SU-DHL-6 (cell line): ENCODE results near the gene IGSF3.
"Not testable (repeated sequence)": the region's sequence is repeated elsewhere in the genome, so short reads cannot be mapped to it uniquely, and the experiment has no call there.

Experiments
- H2AFZ ChIP-seq: fragments of 200-600 bp; sonication (generic); 2 replicates; pipeline ENCODE4 v1.6.1; 2014; ENCODE audit warnings: low read depth, mild to moderate bottlenecking, moderate library complexity, mixed read lengths, antibody characterized with exemption, low read length; ENCODE audit not compliant: severe bottlenecking
- H3F3A ChIP-seq: fragments of 200-600 bp; shearing (Covaris generic); 2 replicates; pipeline ENCODE4 v1.6.0; 2016; ENCODE audit warnings: antibody characterized with exemption, mild to moderate bottlenecking; ENCODE audit not compliant: insufficient read depth
- H3K27ac ChIP-seq: fragments of 200-600 bp; sonication (generic); 2 replicates; pipeline ENCODE4 v1.5.1; 2016; ENCODE audit warnings: low read depth, mild to moderate bottlenecking, low read length, moderate library complexity, mixed read lengths
- H3K27me3 ChIP-seq: fragments of 200-600 bp; sonication (generic), shearing (Covaris generic); 2 replicates; pipeline ENCODE4 v1.6.0; 2014; ENCODE audit warnings: mild to moderate bottlenecking, low read length
- H3K36me3 ChIP-seq: fragments of 200-600 bp; sonication (generic); 2 replicates; pipeline ENCODE4 v1.6.1; 2014; ENCODE audit warnings: mild to moderate bottlenecking, low read length, mixed read lengths
- H3K4me2 ChIP-seq: fragments of 300-600, 200-600 bp; shearing (Covaris generic), sonication (generic); 2 replicates; pipeline ENCODE4 v1.6.0; 2014; ENCODE audit warnings: low read length, low read depth, mild to moderate bottlenecking; ENCODE audit not compliant: poor library complexity, severe bottlenecking
- H3K4me3 ChIP-seq: fragments of 200-600 bp; sonication (generic); 2 replicates; pipeline ENCODE4 v1.5.1; 2014; ENCODE audit warnings: antibody characterized with exemption, low read length, mild to moderate bottlenecking, mixed read lengths; ENCODE audit not compliant: insufficient read depth, poor library complexity, severe bottlenecking
- H3K79me2 ChIP-seq: fragments of 200-600 bp; sonication (generic); 2 replicates; pipeline ENCODE4 v1.6.1; 2014; ENCODE audit warnings: mild to moderate bottlenecking, low read length, moderate library complexity; ENCODE audit not compliant: insufficient read depth
- H3K9ac ChIP-seq: fragments of 200-600 bp; sonication (generic); 2 replicates; pipeline ENCODE4 v1.7.0; 2014; ENCODE audit warnings: mild to moderate bottlenecking, low read length
- H3K9me2 ChIP-seq: fragments of 200-600 bp; sonication (generic); replicated peaks from 2 replicates; pipeline ENCODE4 v1.6.1; 2014; ENCODE audit warnings: low read length; ENCODE audit not compliant: insufficient read depth
- H3K9me3 ChIP-seq: fragments of 200-600 bp; sonication (generic); 2 replicates; pipeline ENCODE4 v1.6.1; 2014; ENCODE audit warnings: low read length, mixed read lengths; ENCODE audit not compliant: insufficient read depth
- H4K20me1 ChIP-seq: fragments of 200-600 bp; sonication (generic); 2 replicates; pipeline ENCODE4 v1.6.1; 2014; ENCODE audit warnings: low read depth, mild to moderate bottlenecking, antibody characterized with exemption, low read length, moderate library complexity, mixed read lengths
- CTCF ChIP-seq: fragments of 200-600 bp; sonication (generic); IDR thresholded peaks from one replicate; pipeline ENCODE4 v1.5.1; 2017; ENCODE audit warnings: antibody characterized with exemption, mild to moderate bottlenecking, low read length, moderate library complexity; ENCODE audit not compliant: insufficient read depth, poor library complexity, severe bottlenecking
- EZH2phosphoT487 ChIP-seq: fragments of 200-600 bp; sonication (generic), shearing (Covaris generic); conservative IDR thresholded peaks from 2 replicates; pipeline ENCODE4 v1.6.1; 2018; ENCODE audit warnings: mild to moderate bottlenecking, antibody characterized with exemption, low read length, moderate library complexity, mixed read lengths

The IGSF3 gene

DNA sequence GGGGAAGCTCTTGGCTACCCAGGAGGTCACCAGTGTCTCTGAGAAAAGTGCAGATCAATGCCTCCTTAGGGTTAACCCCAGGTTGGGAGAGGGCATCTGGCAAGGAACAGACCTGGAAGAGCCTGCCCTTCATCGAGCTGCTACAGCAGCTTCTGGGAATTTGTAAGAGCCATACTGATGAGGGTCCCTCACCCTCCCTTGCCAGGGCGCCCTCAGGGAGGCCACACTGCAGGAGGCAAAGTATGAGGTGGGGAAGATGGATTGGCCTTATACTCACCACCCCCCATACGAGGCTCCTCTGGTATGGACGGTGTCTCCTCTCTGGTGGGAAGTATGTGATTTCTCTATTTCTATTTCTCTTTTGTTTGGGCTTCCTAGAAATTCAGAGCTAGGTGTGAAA is 13.2 kb downstream of the IGSF3 start:
- H3K4me2 ChIP-seq, result no peak overlapping the region
- no peaks in the 10 kb centered on the region for H3K9me3 ChIP-seq
- no peak overlapping the region for H2AFZ ChIP-seq
- H4K20me1 ChIP-seq, result no peaks in the 10 kb centered on the region
- H3K79me2 ChIP-seq, result no peaks in the 10 kb centered on the region
- H3F3A ChIP-seq, result no peaks in the 10 kb centered on the region
- no peaks in the 10 kb centered on the region for H3K9me2 ChIP-seq
- no peak overlapping the region for H3K27ac ChIP-seq
- TF ChIP-seq EZH2phosphoT487 (no peak), CTCF (no peak)
- no peak overlapping the region for H3K4me3 ChIP-seq
- H3K9ac ChIP-seq, result no peak overlapping the region
- no peaks in the 10 kb centered on the region for H3K36me3 ChIP-seq
- no peaks in the 10 kb centered on the region for H3K27me3 ChIP-seq

GRCh38 chr1:116652598-116652997 is 14.9 kb downstream of the IGSF3 start:
- not testable (repeated sequence) for H3K9me2 ChIP-seq, H3K4me2 ChIP-seq, H2AFZ ChIP-seq, H4K20me1 ChIP-seq, H3K4me3 ChIP-seq, H3K27me3 ChIP-seq, H3K79me2 ChIP-seq, H3F3A ChIP-seq, H3K27ac ChIP-seq, H3K9ac ChIP-seq, H3K36me3 ChIP-seq, H3K9me3 ChIP-seq

DNA sequence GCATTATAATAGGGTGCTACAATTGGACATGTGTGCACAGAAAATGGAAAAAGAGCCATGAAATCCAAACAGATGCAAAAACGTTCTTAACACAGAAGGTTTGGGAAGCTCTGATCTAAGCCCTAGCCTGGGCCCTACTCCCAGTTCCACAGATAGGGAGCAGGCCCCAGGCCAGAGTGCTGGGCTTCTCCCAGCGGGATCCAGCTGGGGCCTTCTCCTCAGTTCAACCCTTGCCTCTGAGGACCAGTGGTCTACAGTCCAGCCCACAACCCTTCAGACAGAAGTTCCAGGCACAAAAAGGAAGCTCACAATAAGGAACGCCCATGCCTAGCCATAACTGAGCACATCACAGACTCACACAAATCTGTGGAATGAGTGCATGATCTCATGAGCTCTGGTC is 16.8 kb downstream of the IGSF3 start:
- not testable (repeated sequence) for H3K4me3 ChIP-seq, H3K27me3 ChIP-seq, H3K9me2 ChIP-seq, H3K79me2 ChIP-seq, H4K20me1 ChIP-seq, H3F3A ChIP-seq, H3K27ac ChIP-seq, H3K9ac ChIP-seq, H3K36me3 ChIP-seq, H3K4me2 ChIP-seq, H3K9me3 ChIP-seq, H2AFZ ChIP-seq

DNA sequence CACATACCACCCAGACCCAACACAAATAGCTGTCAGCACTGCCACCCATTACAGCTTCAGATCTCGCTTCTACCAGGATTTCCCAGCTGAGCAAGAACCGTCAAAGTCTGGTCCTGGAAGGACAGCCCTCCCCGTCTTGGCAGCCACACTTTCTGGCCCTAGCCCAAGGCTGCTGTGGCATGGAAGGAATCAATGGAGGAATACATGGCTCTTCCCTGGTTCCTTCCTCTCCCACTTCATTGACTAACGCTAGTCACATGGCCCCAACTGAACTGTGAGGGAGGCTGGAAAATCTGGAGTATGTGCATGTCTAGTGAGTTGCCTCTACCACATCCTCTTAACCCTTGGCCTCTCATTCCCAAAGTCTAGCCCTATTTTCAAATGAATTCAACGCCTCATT is 18.5 kb downstream of the IGSF3 start:
- not testable (repeated sequence) for H3K9me2 ChIP-seq, H3F3A ChIP-seq, H3K9me3 ChIP-seq, H3K27me3 ChIP-seq, H3K36me3 ChIP-seq, H3K4me3 ChIP-seq, H3K4me2 ChIP-seq, H3K9ac ChIP-seq, H3K27ac ChIP-seq, H4K20me1 ChIP-seq, H2AFZ ChIP-seq, H3K79me2 ChIP-seq

- H3K9ac ChIP-seq, H3K4me2 ChIP-seq, H4K20me1 ChIP-seq, H3K27me3 ChIP-seq, H3K4me3 ChIP-seq, H3K27ac ChIP-seq, H3K9me2 ChIP-seq, H3F3A ChIP-seq, H2AFZ ChIP-seq, H3K9me3 ChIP-seq, H3K79me2 ChIP-seq, H3K36me3 ChIP-seq: not testable (repeated sequence)
Measured at GRCh38 chr1:116648325-116648724, 19.2 kb downstream of the IGSF3 start.

- H4K20me1 ChIP-seq, H3K4me2 ChIP-seq, H3K9ac ChIP-seq, H3K9me2 ChIP-seq, H3K36me3 ChIP-seq, H3K4me3 ChIP-seq, H3F3A ChIP-seq, H3K27ac ChIP-seq, H3K9me3 ChIP-seq, H3K27me3 ChIP-seq, H2AFZ ChIP-seq, H3K79me2 ChIP-seq: not testable (repeated sequence)
Measured at GRCh38 chr1:116647186-116647585, 20.3 kb downstream of the IGSF3 start.

- not testable (repeated sequence) for H3K79me2 ChIP-seq, H3F3A ChIP-seq, H2AFZ ChIP-seq, H3K27me3 ChIP-seq, H3K27ac ChIP-seq, H3K4me2 ChIP-seq, H3K4me3 ChIP-seq, H3K36me3 ChIP-seq, H3K9ac ChIP-seq, H3K9me2 ChIP-seq, H3K9me3 ChIP-seq, H4K20me1 ChIP-seq
Measured at GRCh38 chr1:116646673-116647170, 20.8 kb downstream of the IGSF3 start.
